HT1080 (cell line): ENCODE measurements around the gene FAS. TPM values are rescaled to one million over a fixed set of nuclear protein-coding genes. Genes with fewer than 3 reads are reported as not detected.
A peak's percentile ranks its signal among the peaks of the same experiment; 100 is the strongest.

Source experiments
- DNase-seq: peaks from one replicate; pipeline ENCODE4 v3.0.0-alpha.2; 2015; ENCODE audit warnings: low read depth
- polyA plus RNA-seq, 2 experiments: library from polyadenylated mRNA; depleted of rRNA; stranded (reverse); fragments of >200 nt; gene quantifications; 2 replicates each; pipeline ENCODE4 v1.2.3, GENCODE V29; 2015
- total RNA-seq: library from RNA; depleted of rRNA; stranded (reverse); fragments of >200 nt; shearing (Covaris generic); gene quantifications from 2 replicates; pipeline ENCODE4 v1.2.3, GENCODE V29; 2014; rRNA removed

FAS gene
- total RNA-seq = 26.6 and 29.9 TPM in 2 replicates
- 31.7 TPM in 2 replicates for polyA plus RNA-seq (2015; cell fraction: cytosol; rRNA removed)
- 49.0 and 53.8 TPM in 2 replicates for polyA plus RNA-seq (2015; cell fraction: nucleus; rRNA removed)

GRCh38 chr10:88990384-88991160 lies at the start of gene FAS:
Gene FAS, plus strand, starts transcription at chr10:88990798. Its CDS starts 79 bp downstream, at chr10:88990877.
- DNase-seq = peak; percentile 78

GRCh38 chr10:88941026-88941425 lies 49.6 kb upstream of the FAS start:
- no peak for DNase-seq

GRCh38 chr10:88943778-88944177 lies 46.8 kb upstream of the FAS start:
- no peak for DNase-seq

GRCh38 chr10:88944813-88945212 lies 45.8 kb upstream of the FAS start:
- DNase-seq = no peak

- no peak for DNase-seq
These were observed 44.4 kb upstream of the FAS start for GRCh38 chr10:88946200-88946599.

GRCh38 chr10:88946965-88947590 lies 43.5 kb upstream of the FAS start:
- peak; percentile 6 for DNase-seq

GRCh38 chr10:88949051-88949450 lies 41.5 kb upstream of the FAS start:
- no peak for DNase-seq

GRCh38 chr10:88949912-88950837 lies 40.4 kb upstream of the FAS start:
- DNase-seq = no peak

- peak; percentile 17 for DNase-seq
These were observed 37.9 kb upstream of the FAS start, which contains the start of gene ACTA2 for GRCh38 chr10:88952647-88953111. Gene ACTA2, minus strand, starts transcription at chr10:88952773. Its CDS starts 3,843 bp downstream, at chr10:88948930.

- DNase-seq = no peak
These were observed 36.9 kb upstream of the FAS start for GRCh38 chr10:88953662-88954061.

- DNase-seq = no peak
These were observed 36.0 kb upstream of the FAS start for GRCh38 chr10:88954458-88955083.

GRCh38 chr10:88957381-88957780 lies 33.2 kb upstream of the FAS start:
- no peak for DNase-seq

- peak; percentile 75 for DNase-seq
These were observed 31.9 kb upstream of the FAS start for GRCh38 chr10:88958721-88959120.

- DNase-seq = no peak
These were observed 29.8 kb upstream of the FAS start for GRCh38 chr10:88960802-88961201.

- DNase-seq = no peak
These were observed 29.3 kb upstream of the FAS start for GRCh38 chr10:88961266-88961665.

- DNase-seq = no peak
These were observed 28.3 kb upstream of the FAS start for GRCh38 chr10:88962336-88962735.

- DNase-seq = no peak
These were observed 27.3 kb upstream of the FAS start for GRCh38 chr10:88963318-88963717.

GRCh38 chr10:88964360-88964759 lies 26.2 kb upstream of the FAS start:
- DNase-seq = no peak

- no peak for DNase-seq
These were observed 25.7 kb upstream of the FAS start for GRCh38 chr10:88964869-88965415.

- no peak for DNase-seq
These were observed 23.8 kb upstream of the FAS start for GRCh38 chr10:88966797-88967196.

GRCh38 chr10:88968391-88968790 lies 22.2 kb upstream of the FAS start:
- DNase-seq = no peak
